K562 (cell line): ENCODE data around the gene CSNK1G2. TPM values are rescaled to one million over a fixed set of nuclear protein-coding genes. Genes with fewer than 3 reads are reported as not detected.

Experiments
- ATAC-seq: fragments of 200-7000 bp; cut with Tn5 transposase; 3 replicates; pipeline ENCODE4 v1.9.1; 2020; ENCODE audit warnings: moderate library complexity
- BruUV-seq: library from RNA; stranded (reverse); fragments of 400-500 nt; replicated peaks from 2 replicates; lab custom pipeline; 2021; lab: Mats Ljungman, UMichigan
- CTCF ChIA-PET: fragments of 300-600 bp; formaldehyde crosslinking; extraction: SDS; loops from one replicate; lab custom pipeline; 2021; ENCODE audit warnings: low intra/inter-chr PET ratio; lab: Yijun Ruan, JAX
- POLR2A ChIA-PET: fragments of 300-600, 350-650 bp; sonication (Branson Sonifier 250); formaldehyde crosslinking; extraction: SDS; loops from one replicate; lab custom pipeline; 2021; ENCODE audit warnings: antibody characterized with exemption, inconsistent platforms; lab: Yijun Ruan, JAX
- DNase-seq, 4 experiments: peaks; one replicate each; pipeline versions ENCODE4 v3.0.0 to v3.0.0-alpha.2; 2011 to 2018; ENCODE audit warnings: low spot score in 3 of 4, mixed read lengths in 3 of 4; ENCODE audit errors: extremely low read depth in 1 of 4
- FAIRE-seq: peaks from 2 replicates; lab custom pipeline; 2011; peaks lifted over from hg19 to GRCh38; lab: Jason Lieb, UNC
- H2AFZ ChIP-seq: 2 replicates; pipeline ENCODE4 v1.6.0; 2011; ENCODE audit warnings: low read depth, low read length, control low read depth, inconsistent platforms
- H3K27ac ChIP-seq: fragments of 200-600 bp; 3 replicates; pipeline ENCODE4 v1.8.0; 2011; ENCODE audit warnings: low read depth, mild to moderate bottlenecking, control low read depth, inconsistent platforms, low read length, moderate library complexity, mixed read lengths; ENCODE audit errors: extremely low read depth
- H3K27me3 ChIP-seq, 2 experiments: fragments of 300-600 bp in 1 of 2; 2 replicates in 1 of 2; 3 replicates in 1 of 2; pipeline versions ENCODE4 v1.6.0 to v1.8.0; 2011; ENCODE audit warnings: inconsistent platforms in 2 of 2, low read length in 2 of 2, mild to moderate bottlenecking in 1 of 2, mixed read lengths in 1 of 2, moderate library complexity in 1 of 2; ENCODE audit not compliant: control insufficient read depth in 2 of 2, insufficient read depth in 2 of 2
- H3K36me3 ChIP-seq: fragments of 300-600 bp; 3 replicates; pipeline ENCODE4 v1.8.0; 2011; ENCODE audit warnings: mild to moderate bottlenecking, low read length, inconsistent platforms; ENCODE audit not compliant: control insufficient read depth, insufficient read depth
- H3K4me1 ChIP-seq, 2 experiments: fragments of 200-600 bp in 1 of 2; replicated peaks in 1 of 2; 2 replicates in 1 of 2; 3 replicates in 1 of 2; pipeline versions ENCODE4 v1.5.1 to v1.8.0; 2011; ENCODE audit warnings: inconsistent platforms in 2 of 2, low read length in 2 of 2, mild to moderate bottlenecking in 1 of 2, mixed read lengths in 1 of 2, moderate library complexity in 1 of 2; ENCODE audit not compliant: control insufficient read depth in 2 of 2, insufficient read depth in 2 of 2
- H3K4me2 ChIP-seq: 2 replicates; pipeline ENCODE4 v1.6.1; 2011; ENCODE audit warnings: low read length, control low read depth, inconsistent platforms, mixed read lengths; ENCODE audit not compliant: insufficient read depth
- H3K4me3 ChIP-seq: fragments of 200-600 bp; sonication (generic), shearing (Covaris generic); 2 replicates; pipeline ENCODE4 v1.5.1; 2016; ENCODE audit warnings: control low read depth, inconsistent platforms
- H3K79me2 ChIP-seq: fragments of 200-600 bp; 3 replicates; pipeline ENCODE4 v1.8.0; 2011; ENCODE audit warnings: low read length, inconsistent platforms; ENCODE audit not compliant: control insufficient read depth, insufficient read depth
- H3K9ac ChIP-seq, 2 experiments: 2 replicates each; pipeline versions ENCODE4 v1.6.0 to v1.6.1; 2011; ENCODE audit warnings: low read depth in 2 of 2, low read length in 2 of 2, control low read depth in 1 of 2, inconsistent platforms in 1 of 2, mild to moderate bottlenecking in 1 of 2, mixed read lengths in 1 of 2; ENCODE audit not compliant: insufficient read depth in 1 of 2
- H3K9me1 ChIP-seq: one replicate; pipeline ENCODE4 v1.6.0; 2011; ENCODE audit warnings: inconsistent platforms, mild to moderate bottlenecking, low read length, moderate library complexity; ENCODE audit not compliant: control insufficient read depth, insufficient read depth
- H3K9me3 ChIP-seq: replicated peaks from 2 replicates; pipeline ENCODE4 v1.5.1; 2011; ENCODE audit warnings: low read depth, low read length, inconsistent platforms; ENCODE audit not compliant: control insufficient read depth, insufficient read depth
- H4K20me1 ChIP-seq: replicated peaks from 2 replicates; pipeline ENCODE4 v1.6.1; 2011; ENCODE audit warnings: low read length, inconsistent platforms, mixed read lengths; ENCODE audit not compliant: control insufficient read depth, insufficient read depth
- HDAC8 ChIP-seq: fragments of 450-650 bp; IDR thresholded peaks from 2 replicates; pipeline ENCODE4 v1.6.1; 2016; ENCODE audit warnings: mild to moderate bottlenecking, missing genetic modification characterization, moderate library complexity, missing compliant biosample characterization
- IFI16 ChIP-seq: fragments of 250-450 bp; sonication (Bioruptor Pico); IDR thresholded peaks from 2 replicates; pipeline ENCODE4 v2.1.2; 2022; ENCODE audit warnings: mild to moderate bottlenecking, inconsistent platforms
- KHSRP ChIP-seq: fragments of 450-650 bp; IDR thresholded peaks from 2 replicates; pipeline ENCODE4 v1.6.1; 2017
- RBBP5 ChIP-seq: fragments of 200-600 bp; sonication (generic); IDR thresholded peaks from 2 replicates; pipeline ENCODE4 v1.6.1; 2012; ENCODE audit warnings: borderline replicate concordance, mild to moderate bottlenecking, low read length, control low read depth, inconsistent platforms; ENCODE audit not compliant: insufficient read depth, poor library complexity, severe bottlenecking
- ZBTB1 ChIP-seq: sonication (generic); formaldehyde crosslinking; IDR thresholded peaks from 2 replicates; pipeline ENCODE4 v1.8.1; 2023; ENCODE audit warnings: missing genetic modification reagents, low read depth, mild to moderate bottlenecking, borderline replicate concordance
- ZKSCAN3 ChIP-seq: fragments of 250-450 bp; sonication (Bioruptor Pico); IDR thresholded peaks from 2 replicates; pipeline ENCODE4 v1.4.0; 2020
- WGBS: fragments of 100-300 bp; shearing (Covaris generic); methylation state at CpG from one replicate; pipeline ENCODE4 v1.1.6; 2016; ENCODE audit warnings: low coverage, mixed read lengths; ENCODE audit not compliant: insufficient coverage; ENCODE audit errors: missing lambda C conversion rate; 5-methylcytosine and 5-hydroxymethylcytosine counted together
- in situ Hi-C: fragments of 300-500 bp; cut with MboI; formaldehyde crosslinking; loops from 4 replicates; pipeline ENCODE4 v1.15.0; 2018; ENCODE audit warnings: inconsistent platforms, mixed read lengths
- intact Hi-C: fragments of 100-400 bp; cut with micrococcal nuclease; formaldehyde crosslinking; loops from 2 replicates; pipeline ENCODE4 v1.14.2; 2022
- polyA plus RNA-seq, 8 experiments: library from polyadenylated mRNA; depleted of rRNA in 4 of 8; stranded (reverse) in 5 of 8; unstranded in 3 of 8; fragments of >200 nt; fragmentation: Nextera tagmentation in 2 of 8; fragmentation: Illumina TruSeq in 1 of 8; extraction: Ambion mirVana in 2 of 8; extraction: Trizol in 1 of 8; gene quantifications; 2 replicates each; pipeline versions ENCODE4 v1.2.1 to v1.2.3, GENCODE V29; 2011 to 2014; ENCODE audit warnings: inconsistent platforms in 1 of 8, missing spikeins in 1 of 8
- total RNA-seq, 7 experiments: library from RNA; depleted of rRNA in 6 of 7; stranded (reverse); fragments of >200 nt in 6 of 7; fragmentation: Illumina TruSeq in 2 of 7; extraction: Trizol in 2 of 7; gene quantifications; 2 replicates each; pipeline versions ENCODE4 v1.2.1 to v1.2.3, GENCODE V29; 2011 to 2021; ENCODE audit warnings: low replicate concordance in 1 of 7
- TF ChIP-seq, protein P1 (sequence below), 2 experiments: fragments of 450-650 bp in 1 of 2; sonication (generic) in 1 of 2; formaldehyde crosslinking in 1 of 2; IDR thresholded peaks in 1 of 2; conservative IDR thresholded peaks in 1 of 2; 2 replicates each; pipeline versions ENCODE4 v1.6.1 to v1.8.1; 2016 to 2023; ENCODE audit warnings: mild to moderate bottlenecking in 2 of 2, moderate library complexity in 2 of 2, inconsistent platforms in 1 of 2, missing genetic modification reagents in 1 of 2
- TF ChIP-seq, protein P2 (sequence below): fragments of 450-650 bp; IDR thresholded peaks from 2 replicates; pipeline ENCODE4 v1.7.0; 2016; ENCODE audit warnings: borderline replicate concordance
- TF ChIP-seq, protein P3 (sequence below): sonication (generic); formaldehyde crosslinking; IDR thresholded peaks from 2 replicates; pipeline ENCODE4 v1.8.0; 2022; ENCODE audit warnings: missing genetic modification reagents, mild to moderate bottlenecking, borderline replicate concordance
- TF ChIP-seq, protein P4 (sequence below): sonication (generic); formaldehyde crosslinking; IDR thresholded peaks from 2 replicates; pipeline ENCODE4 v1.8.0; 2023; ENCODE audit warnings: missing genetic modification reagents, mild to moderate bottlenecking, borderline replicate concordance

CSNK1G2 gene
- total and polyA plus RNA-seq, 9 of the 15 experiments (the other 6 are each of a cell fraction or from before 2014, with no cell fraction given): 0.48 to 119 (median 49.5) TPM

DNA sequence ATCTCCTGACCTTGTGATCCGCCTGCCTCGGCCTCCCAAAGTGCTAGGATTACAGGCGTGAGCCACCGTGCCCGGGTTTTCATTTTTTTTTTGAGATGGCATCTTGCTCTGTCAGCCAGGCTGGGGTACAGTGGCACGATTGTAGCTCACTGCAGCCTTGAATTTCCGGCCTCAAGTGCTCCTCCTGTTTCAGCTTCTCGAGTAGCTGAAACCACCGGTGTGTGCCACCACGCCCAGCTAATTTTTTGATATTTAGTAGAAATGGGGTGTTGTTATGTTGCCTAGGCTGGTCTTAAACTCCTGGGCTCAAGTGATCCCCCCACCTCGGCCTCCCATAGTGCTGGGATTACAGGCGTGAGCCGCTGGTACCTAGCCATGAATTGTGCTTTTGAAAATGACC, 29.9 kb upstream of the CSNK1G2 start:
- Histone ChIP-seq H3K27me3 (no peaks in the 10 kb centered on the region), H3K4me1 (peaks cover 5 to 63% of the 10 kb centered on the region in 2 experiments; a peak in 4 of 5 replicates), H2AFZ (no peak overlapping the region), H3K4me2 (no peak overlapping the region), H3K4me3 (no peak overlapping the region), H3K79me2 (peaks cover 78% of the 10 kb centered on the region), H3K9ac (no peak overlapping the region), H3K27ac (no peak overlapping the region), H4K20me1 (no peaks in the 10 kb centered on the region; the same call in 1 of the 2 replicates), H3K9me3 (no peaks in the 10 kb centered on the region), H3K9me1 (no peaks in the 10 kb centered on the region), H3K36me3 (peaks cover 54% of the 10 kb centered on the region; the same call in 1 of the 3 replicates)
- in situ Hi-C loops: no loop called here
- BruUV-seq: no TSS peak
- DNase-seq (no peak), ATAC-seq (no peak), FAIRE-seq (no peak)
- 97% methylated on average over 10 of the region's 13 CpGs for WGBS
- intact Hi-C loops: no loop called here
- POLR2A ChIA-PET: interaction anchor here (0.6 to 1.4 kb wide), 4 partner anchors 9 to 361 kb away, joined by 3 to 4 read pairs (median 3); no protein-coding TSS in a partner anchor
- CTCF ChIA-PET: no interaction called here
- TF ChIP-seq, protein P1, sequence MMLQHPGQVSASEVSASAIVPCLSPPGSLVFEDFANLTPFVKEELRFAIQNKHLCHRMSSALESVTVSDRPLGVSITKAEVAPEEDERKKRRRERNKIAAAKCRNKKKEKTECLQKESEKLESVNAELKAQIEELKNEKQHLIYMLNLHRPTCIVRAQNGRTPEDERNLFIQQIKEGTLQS (IDR thresholded peaks at IDR 0.05): no peak
- TF ChIP-seq, protein P1 (CRISPR knock-in tag; conservative IDR thresholded peaks at IDR 0.05): no peak
- TF ChIP-seq RBBP5 (no peak), IFI16 (no peak), ZBTB1 (CRISPR knock-in tag) (no peak), HDAC8 (tag) (no peak), KHSRP (no peak), ZKSCAN3 (CRISPR knock-in tag) (no peak)
- TF ChIP-seq, protein P2, sequence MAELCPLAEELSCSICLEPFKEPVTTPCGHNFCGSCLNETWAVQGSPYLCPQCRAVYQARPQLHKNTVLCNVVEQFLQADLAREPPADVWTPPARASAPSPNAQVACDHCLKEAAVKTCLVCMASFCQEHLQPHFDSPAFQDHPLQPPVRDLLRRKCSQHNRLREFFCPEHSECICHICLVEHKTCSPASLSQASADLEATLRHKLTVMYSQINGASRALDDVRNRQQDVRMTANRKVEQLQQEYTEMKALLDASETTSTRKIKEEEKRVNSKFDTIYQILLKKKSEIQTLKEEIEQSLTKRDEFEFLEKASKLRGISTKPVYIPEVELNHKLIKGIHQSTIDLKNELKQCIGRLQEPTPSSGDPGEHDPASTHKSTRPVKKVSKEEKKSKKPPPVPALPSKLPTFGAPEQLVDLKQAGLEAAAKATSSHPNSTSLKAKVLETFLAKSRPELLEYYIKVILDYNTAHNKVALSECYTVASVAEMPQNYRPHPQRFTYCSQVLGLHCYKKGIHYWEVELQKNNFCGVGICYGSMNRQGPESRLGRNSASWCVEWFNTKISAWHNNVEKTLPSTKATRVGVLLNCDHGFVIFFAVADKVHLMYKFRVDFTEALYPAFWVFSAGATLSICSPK: no peak
- TF ChIP-seq, protein P3, sequence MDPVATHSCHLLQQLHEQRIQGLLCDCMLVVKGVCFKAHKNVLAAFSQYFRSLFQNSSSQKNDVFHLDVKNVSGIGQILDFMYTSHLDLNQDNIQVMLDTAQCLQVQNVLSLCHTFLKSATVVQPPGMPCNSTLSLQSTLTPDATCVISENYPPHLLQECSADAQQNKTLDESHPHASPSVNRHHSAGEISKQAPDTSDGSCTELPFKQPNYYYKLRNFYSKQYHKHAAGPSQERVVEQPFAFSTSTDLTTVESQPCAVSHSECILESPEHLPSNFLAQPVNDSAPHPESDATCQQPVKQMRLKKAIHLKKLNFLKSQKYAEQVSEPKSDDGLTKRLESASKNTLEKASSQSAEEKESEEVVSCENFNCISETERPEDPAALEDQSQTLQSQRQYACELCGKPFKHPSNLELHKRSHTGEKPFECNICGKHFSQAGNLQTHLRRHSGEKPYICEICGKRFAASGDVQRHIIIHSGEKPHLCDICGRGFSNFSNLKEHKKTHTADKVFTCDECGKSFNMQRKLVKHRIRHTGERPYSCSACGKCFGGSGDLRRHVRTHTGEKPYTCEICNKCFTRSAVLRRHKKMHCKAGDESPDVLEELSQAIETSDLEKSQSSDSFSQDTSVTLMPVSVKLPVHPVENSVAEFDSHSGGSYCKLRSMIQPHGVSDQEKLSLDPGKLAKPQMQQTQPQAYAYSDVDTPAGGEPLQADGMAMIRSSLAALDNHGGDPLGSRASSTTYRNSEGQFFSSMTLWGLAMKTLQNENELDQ: no peak
- TF ChIP-seq, protein P4, sequence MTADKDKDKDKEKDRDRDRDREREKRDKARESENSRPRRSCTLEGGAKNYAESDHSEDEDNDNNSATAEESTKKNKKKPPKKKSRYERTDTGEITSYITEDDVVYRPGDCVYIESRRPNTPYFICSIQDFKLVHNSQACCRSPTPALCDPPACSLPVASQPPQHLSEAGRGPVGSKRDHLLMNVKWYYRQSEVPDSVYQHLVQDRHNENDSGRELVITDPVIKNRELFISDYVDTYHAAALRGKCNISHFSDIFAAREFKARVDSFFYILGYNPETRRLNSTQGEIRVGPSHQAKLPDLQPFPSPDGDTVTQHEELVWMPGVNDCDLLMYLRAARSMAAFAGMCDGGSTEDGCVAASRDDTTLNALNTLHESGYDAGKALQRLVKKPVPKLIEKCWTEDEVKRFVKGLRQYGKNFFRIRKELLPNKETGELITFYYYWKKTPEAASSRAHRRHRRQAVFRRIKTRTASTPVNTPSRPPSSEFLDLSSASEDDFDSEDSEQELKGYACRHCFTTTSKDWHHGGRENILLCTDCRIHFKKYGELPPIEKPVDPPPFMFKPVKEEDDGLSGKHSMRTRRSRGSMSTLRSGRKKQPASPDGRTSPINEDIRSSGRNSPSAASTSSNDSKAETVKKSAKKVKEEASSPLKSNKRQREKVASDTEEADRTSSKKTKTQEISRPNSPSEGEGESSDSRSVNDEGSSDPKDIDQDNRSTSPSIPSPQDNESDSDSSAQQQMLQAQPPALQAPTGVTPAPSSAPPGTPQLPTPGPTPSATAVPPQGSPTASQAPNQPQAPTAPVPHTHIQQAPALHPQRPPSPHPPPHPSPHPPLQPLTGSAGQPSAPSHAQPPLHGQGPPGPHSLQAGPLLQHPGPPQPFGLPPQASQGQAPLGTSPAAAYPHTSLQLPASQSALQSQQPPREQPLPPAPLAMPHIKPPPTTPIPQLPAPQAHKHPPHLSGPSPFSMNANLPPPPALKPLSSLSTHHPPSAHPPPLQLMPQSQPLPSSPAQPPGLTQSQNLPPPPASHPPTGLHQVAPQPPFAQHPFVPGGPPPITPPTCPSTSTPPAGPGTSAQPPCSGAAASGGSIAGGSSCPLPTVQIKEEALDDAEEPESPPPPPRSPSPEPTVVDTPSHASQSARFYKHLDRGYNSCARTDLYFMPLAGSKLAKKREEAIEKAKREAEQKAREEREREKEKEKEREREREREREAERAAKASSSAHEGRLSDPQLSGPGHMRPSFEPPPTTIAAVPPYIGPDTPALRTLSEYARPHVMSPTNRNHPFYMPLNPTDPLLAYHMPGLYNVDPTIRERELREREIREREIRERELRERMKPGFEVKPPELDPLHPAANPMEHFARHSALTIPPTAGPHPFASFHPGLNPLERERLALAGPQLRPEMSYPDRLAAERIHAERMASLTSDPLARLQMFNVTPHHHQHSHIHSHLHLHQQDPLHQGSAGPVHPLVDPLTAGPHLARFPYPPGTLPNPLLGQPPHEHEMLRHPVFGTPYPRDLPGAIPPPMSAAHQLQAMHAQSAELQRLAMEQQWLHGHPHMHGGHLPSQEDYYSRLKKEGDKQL: no peak
